Measurements from ENCODE around the gene CADM2. TPM values are rescaled to one million over a fixed set of nuclear protein-coding genes. Genes with fewer than 3 reads are reported as not detected.

CADM2 gene
- total RNA-seq, 1 donor: not detected

GRCh38 chr3:86029590-86029989, 1070.8 kb downstream of the CADM2 start:
- Histone ChIP-seq H4K20me1 (ENCODE audit: insufficient read depth, low read length) (no peaks in the 10 kb centered on the region), H2AFZ (ENCODE audit: low read length) (no peak overlapping the region), H3K27me3 (ENCODE audit: insufficient read depth, low read length) (no peaks in the 10 kb centered on the region), H3K9me3 (ENCODE audit: low read depth, low read length) (no peaks in the 10 kb centered on the region), H3K36me3 (ENCODE audit: insufficient read depth, low read length) (no peaks in the 10 kb centered on the region), H3K79me2 (ENCODE audit: insufficient read depth, low read length) (no peaks in the 10 kb centered on the region), H3K4me1 (ENCODE audit: insufficient read depth, low read length) (no peaks in the 10 kb centered on the region), H3K4me3 (ENCODE audit: insufficient read depth, low read length) (no peak overlapping the region), H3K4me2 (ENCODE audit: insufficient read depth, low read length) (no peak overlapping the region), H3K27ac (ENCODE audit: low read depth, low read length) (no peak overlapping the region)
- DNase-seq (ENCODE audit: insufficient read length, low spot score, missing footprints): no peak
- TF ChIP-seq CTCF (IDR thresholded peaks at IDR 0.05; ENCODE audit: extremely low read depth, low read depth, low read length): no peak

- Histone ChIP-seq H3K79me2 (ENCODE audit: insufficient read depth, low read length) (no peaks in the 10 kb centered on the region), H3K4me3 (ENCODE audit: insufficient read depth, low read length) (no peak overlapping the region), H3K27ac (ENCODE audit: low read depth, low read length) (no peak overlapping the region), H3K9me3 (ENCODE audit: low read depth, low read length) (no peaks in the 10 kb centered on the region), H4K20me1 (ENCODE audit: insufficient read depth, low read length) (no peaks in the 10 kb centered on the region), H3K4me2 (ENCODE audit: insufficient read depth, low read length) (no peak overlapping the region), H2AFZ (ENCODE audit: low read length) (no peak overlapping the region), H3K4me1 (ENCODE audit: insufficient read depth, low read length) (no peaks in the 10 kb centered on the region), H3K36me3 (ENCODE audit: insufficient read depth, low read length) (no peaks in the 10 kb centered on the region), H3K27me3 (ENCODE audit: insufficient read depth, low read length) (no peaks in the 10 kb centered on the region)
- no peak for DNase-seq (ENCODE audit: insufficient read length, low spot score, missing footprints)
- TF ChIP-seq CTCF (IDR thresholded peaks at IDR 0.05; ENCODE audit: extremely low read depth, low read depth, low read length): no peak
These were observed 1079.1 kb downstream of the CADM2 start for GRCh38 chr3:86037916-86038315.

- no peak overlapping the region for H3K4me2 ChIP-seq (ENCODE audit: insufficient read depth, low read length)
- peaks cover 2% of the 10 kb centered on the region for H3K9me3 ChIP-seq (ENCODE audit: low read depth, low read length)
- no peaks in the 10 kb centered on the region for H3K4me1 ChIP-seq (ENCODE audit: insufficient read depth, low read length)
- no peaks in the 10 kb centered on the region for H3K79me2 ChIP-seq (ENCODE audit: insufficient read depth, low read length)
- TF ChIP-seq CTCF (IDR thresholded peaks at IDR 0.05; ENCODE audit: extremely low read depth, low read depth, low read length): no peak
- H2AFZ ChIP-seq (ENCODE audit: low read length): no peak overlapping the region
- H4K20me1 ChIP-seq (ENCODE audit: insufficient read depth, low read length): no peaks in the 10 kb centered on the region
- no peak overlapping the region for H3K27ac ChIP-seq (ENCODE audit: low read depth, low read length)
- no peak for DNase-seq (ENCODE audit: insufficient read length, low spot score, missing footprints)
- no peak overlapping the region for H3K4me3 ChIP-seq (ENCODE audit: insufficient read depth, low read length)
- H3K36me3 ChIP-seq (ENCODE audit: insufficient read depth, low read length): no peaks in the 10 kb centered on the region
- no peaks in the 10 kb centered on the region for H3K27me3 ChIP-seq (ENCODE audit: insufficient read depth, low read length)
These were observed 1087.8 kb downstream of the CADM2 start for GRCh38 chr3:86046436-86047136.

GRCh38 chr3:86047161-86047560, 1088.4 kb downstream of the CADM2 start:
- no peak overlapping the region for H3K4me3 ChIP-seq (ENCODE audit: insufficient read depth, low read length)
- H4K20me1 ChIP-seq (ENCODE audit: insufficient read depth, low read length): no peaks in the 10 kb centered on the region
- no peaks in the 10 kb centered on the region for H3K4me1 ChIP-seq (ENCODE audit: insufficient read depth, low read length)
- H3K36me3 ChIP-seq (ENCODE audit: insufficient read depth, low read length): no peaks in the 10 kb centered on the region
- H3K79me2 ChIP-seq (ENCODE audit: insufficient read depth, low read length): no peaks in the 10 kb centered on the region
- H3K4me2 ChIP-seq (ENCODE audit: insufficient read depth, low read length): no peak overlapping the region
- H3K27ac ChIP-seq (ENCODE audit: low read depth, low read length): no peak overlapping the region
- H2AFZ ChIP-seq (ENCODE audit: low read length): no peak overlapping the region
- no peak for DNase-seq (ENCODE audit: insufficient read length, low spot score, missing footprints)
- TF ChIP-seq CTCF (IDR thresholded peaks at IDR 0.05; ENCODE audit: extremely low read depth, low read depth, low read length): no peak
- H3K9me3 ChIP-seq (ENCODE audit: low read depth, low read length): peaks cover 2% of the 10 kb centered on the region
- H3K27me3 ChIP-seq (ENCODE audit: insufficient read depth, low read length): no peaks in the 10 kb centered on the region

All from osteoblast (primary cell).